Kidney glomerular epithelial cell (primary cell): ENCODE data around the gene DNAAF5.

Source experiments
- DNase-seq: peaks from one replicate; lab custom pipeline; 2025; lab: John Stamatoyannopoulos, UW

DNAAF5 gene

GRCh38 chr7:707296-708000 is 19.1 kb upstream of the DNAAF5 start:
- DNase-seq: no peak

DNA sequence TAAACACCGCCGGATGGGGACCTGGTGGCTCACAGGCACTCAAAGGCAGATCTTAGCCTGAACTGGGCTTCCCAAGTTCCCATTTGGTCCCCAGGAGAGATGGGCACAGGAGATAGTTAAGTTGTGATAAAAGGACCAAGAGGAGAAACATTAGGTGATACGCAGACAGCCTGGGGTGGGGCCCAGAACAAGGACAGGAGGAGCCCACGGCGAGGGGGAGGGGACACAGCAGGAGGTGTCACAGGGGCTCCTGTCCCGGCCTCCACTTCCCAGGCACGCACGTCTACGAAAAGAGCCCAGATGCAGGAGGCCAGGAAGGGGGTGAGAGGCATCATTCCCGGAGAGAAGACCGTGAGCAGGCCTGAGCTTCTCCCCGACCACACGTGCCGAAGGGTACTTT is 16.3 kb upstream of the DNAAF5 start:
- DNase-seq: no peak

DNA sequence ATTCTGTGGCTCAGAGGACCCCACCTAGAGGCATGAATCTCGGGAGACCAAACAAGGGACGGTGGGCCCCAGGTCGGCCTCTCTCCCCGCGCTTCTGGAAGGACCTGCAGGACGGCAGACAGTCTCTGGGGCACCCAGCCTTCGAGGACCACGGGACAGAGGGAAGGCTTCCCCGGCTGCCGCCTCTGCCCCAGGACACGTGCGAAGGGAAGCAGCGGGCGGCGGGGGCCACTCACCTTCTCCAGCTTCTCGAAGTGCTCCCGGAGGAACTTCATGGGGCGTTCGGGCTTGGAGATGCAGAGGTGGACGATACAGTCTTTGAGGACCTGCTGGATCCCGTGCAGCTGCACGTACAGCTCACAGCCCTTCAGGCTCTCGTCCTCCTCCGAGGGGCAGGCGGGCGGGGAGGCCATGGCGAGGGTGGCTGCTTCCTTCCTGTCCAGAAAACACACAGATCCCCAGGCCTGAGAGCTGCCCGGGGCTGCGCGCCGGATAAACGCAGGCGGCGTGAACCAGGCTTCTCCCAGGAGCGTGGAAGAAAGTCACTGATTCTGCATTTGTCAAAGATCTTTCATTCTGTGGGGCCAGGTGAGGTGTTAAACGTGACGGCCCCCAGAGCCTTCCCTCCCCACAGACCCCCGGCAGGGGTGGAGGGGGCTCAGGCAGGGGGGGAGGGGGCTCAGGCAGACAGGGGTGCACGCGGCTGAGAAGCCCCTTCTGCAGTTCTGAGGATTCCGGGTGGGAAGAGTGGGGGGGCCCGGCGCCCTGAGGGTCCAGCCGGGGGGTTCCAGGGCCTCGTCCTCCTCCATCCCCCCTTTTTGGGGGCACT is 15.2 kb upstream of the DNAAF5 start:
- no peak for DNase-seq

- DNase-seq: no peak
Observed at GRCh38 chr7:711922-712380, 14.5 kb upstream of the DNAAF5 start.

GRCh38 chr7:712381-713138 is 13.9 kb upstream of the DNAAF5 start:
- DNase-seq: no peak

- DNase-seq: no peak
Observed at GRCh38 chr7:713139-713457, 13.4 kb upstream of the DNAAF5 start.

- no peak for DNase-seq
Observed at GRCh38 chr7:713488-714230, 12.8 kb upstream of the DNAAF5 start.

DNA sequence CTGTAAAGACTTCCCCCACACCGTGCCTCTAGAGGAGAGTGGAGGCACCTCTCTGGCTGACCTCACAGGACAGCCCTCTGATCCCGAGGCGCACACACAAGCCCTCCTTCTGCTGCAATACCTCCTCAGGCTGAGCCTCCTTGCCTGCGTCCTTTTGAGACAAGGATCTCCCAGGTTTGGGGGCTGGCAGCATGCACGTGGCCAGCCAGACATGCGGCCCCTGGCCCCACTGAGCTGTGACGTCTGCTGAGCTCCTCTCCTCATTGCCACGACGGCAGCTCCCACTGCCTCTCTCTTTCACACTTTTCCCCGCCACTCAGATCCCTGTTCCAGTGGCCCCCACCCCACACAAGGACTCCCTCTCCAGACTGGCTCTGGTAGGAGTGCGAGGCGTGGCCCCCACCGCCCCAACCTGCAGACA is 12.2 kb upstream of the DNAAF5 start:
- DNase-seq: no peak

DNA sequence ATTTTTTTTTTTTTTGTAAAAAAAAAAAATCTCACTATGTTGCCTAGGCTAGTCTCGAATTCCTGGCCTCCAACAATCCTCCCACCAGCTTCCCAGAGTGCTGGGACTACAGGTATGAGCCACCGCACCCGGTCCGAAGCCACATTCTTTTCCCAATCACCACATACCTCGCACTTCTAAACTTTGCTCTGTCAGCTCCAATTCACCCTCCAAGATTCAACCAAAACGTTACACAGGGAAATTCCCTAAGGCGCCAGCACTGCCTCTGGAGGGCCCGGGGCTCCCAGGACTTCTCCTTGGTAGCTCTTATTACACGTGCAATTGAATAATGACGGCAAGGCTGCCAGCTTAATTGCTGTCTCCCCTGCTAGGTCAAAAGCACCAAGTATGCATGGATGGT is 10.3 kb upstream of the DNAAF5 start:
- no peak for DNase-seq

GRCh38 chr7:716636-717035 is 9.9 kb upstream of the DNAAF5 start:
- DNase-seq: no peak

GRCh38 chr7:721619-722248 is 4.8 kb upstream of the DNAAF5 start:
- DNase-seq: no peak

DNA sequence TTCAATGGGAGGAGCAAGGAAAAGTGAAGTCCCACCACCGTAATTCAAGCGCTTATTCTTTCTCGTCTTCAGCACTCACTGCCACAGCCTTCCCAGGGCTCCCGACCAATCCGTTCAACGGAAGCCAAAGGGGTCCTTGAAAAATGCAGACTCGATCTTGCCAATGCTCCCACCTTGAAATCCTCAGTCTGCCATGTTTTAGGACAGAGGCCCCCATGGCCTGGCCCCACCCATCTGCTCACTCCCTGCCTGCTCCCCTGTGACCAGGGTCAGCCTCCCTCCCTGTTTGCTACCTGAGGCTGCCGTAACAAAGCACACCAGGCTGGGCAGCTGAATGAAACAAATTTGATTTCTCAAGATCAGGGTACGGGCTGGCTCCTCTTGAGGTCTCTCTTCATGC is 3.0 kb upstream of the DNAAF5 start:
- no peak for DNase-seq

GRCh38 chr7:724298-724697 is 2.2 kb upstream of the DNAAF5 start:
- no peak for DNase-seq

DNA sequence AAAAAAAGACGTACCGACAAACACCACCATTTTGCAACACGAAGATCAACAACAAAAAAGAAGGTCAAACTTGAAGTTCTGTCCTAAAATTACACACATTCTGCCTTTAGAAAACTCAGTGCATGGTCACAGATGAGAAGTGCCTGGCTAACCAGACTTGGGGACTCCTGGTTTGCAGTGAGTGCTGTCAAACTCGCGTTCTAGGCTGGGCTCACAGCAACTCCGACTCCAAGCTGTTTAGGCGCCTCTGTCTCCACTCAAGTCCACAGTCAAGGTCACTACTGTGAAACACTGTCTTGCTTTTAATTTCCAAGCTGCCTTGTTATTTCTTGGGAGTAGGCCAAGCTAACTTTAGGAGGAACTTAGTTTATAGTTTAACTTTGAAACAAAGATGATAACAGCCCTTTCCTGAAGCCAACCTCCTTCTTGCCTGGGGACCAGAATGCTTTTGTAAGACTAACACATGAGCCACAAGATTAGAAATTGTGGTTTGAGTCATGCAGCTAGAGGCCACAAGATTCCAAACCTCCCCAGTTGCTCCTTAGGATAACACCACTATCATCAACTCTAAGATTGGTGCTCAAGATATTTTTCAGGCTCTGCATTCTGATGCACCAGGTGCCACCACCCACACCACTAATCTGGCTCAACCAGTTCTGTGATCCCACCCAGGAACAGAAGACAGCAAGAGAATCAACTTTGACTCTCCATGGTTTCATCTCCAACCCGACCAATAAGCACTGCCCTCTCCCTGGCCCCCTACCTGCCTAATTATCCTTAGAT is 1.1 kb upstream of the DNAAF5 start:
- peak; percentile 23 for DNase-seq

GRCh38 chr7:726854-727103 is 280 bp downstream of the DNAAF5 start:
- DNase-seq: no peak

DNA sequence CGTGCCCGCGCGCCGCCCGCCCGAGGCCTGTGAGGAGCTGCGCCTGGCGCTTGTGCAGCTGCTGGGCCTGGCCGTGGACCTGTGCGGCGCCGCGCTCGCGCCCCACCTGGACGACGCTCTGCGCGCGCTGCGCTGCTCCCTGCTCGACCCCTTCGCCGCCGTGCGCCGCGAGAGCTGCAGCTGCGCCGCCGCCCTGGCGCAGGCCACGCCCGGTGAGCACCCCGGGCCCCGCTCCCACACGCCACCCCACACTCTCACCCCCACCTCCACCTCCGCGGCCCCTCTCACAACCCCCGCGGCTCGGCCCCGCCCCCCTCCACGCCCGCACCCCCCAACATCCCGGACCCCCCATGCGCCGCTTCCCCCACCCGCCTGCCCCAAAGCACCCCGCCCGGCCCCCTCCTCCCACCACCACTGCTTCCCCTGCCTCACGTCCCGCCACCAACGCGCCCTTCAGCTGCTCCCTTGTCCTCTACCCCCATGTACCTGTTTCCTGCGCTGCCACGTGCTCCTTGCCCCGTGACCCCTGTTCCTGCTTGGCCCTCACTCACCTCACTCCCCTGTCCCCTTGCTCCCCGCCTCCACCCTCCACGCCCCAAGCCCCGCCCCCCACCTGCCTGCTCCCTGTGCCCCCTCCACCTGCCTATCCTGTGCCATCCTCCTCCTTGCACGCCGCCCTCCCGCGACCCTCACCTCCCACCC is 756 bp downstream of the DNAAF5 start, which contains the start of gene PRKAR1B:
Gene PRKAR1B (minus strand): TSS at position 178 of the 702 bp plus-strand sequence. CDS start 15,776 bp downstream, outside the sequence.
- no peak for DNase-seq

DNA sequence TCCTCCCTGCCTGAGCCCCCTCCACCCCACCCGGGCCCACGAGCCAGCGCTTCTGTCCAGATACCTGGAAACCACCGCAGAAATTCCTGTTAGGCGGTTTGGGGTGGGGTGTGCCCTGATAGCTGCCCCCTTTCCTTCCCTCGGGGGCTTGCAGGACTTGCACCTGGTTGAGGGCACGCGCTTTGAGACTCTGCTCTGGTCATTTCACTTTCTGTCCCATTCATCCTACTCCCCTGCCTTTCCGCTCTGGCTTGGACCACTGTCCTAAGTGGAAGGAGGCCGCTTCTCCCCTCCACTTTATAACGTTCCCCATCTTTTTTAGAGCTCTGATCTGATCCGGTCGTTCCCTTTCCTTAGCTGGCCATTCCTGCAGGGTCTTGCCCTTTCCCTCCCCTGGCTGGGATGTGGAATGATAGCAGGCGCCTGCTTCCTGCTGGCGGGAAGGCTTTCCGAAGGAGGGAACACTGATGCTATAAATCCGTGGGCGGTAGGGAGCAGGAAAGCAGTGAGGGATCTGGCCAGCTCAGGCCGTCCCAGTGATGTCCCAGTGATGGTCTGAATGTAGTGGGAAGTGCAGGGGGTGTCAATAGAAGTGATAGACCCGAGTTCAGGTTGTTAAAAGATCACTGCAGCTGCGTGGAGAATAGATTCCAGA is 1.4 kb downstream of the DNAAF5 start:
- DNase-seq: no peak

DNA sequence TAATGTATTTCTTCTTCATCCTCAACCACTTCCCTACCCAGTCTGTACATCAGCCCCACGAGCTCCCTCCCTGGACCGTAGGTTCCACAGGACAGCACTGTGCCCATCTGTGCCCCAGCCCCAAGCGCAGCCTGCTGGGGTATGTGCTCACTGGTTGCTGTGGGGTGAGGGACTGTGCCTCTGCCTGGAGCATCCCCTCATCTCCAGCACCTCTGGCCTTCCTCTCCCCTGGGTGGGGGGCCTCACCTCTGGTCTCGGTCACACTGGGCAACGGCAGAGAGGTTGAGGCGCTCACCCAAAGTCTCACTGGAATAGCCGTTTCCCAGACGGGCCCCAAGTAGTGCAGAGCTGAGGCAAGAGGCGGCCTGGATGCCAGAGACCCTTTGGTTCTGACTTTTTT is 2.1 kb downstream of the DNAAF5 start:
- no peak for DNase-seq

GRCh38 chr7:729140-730000 is 2.9 kb downstream of the DNAAF5 start:
- no peak for DNase-seq
